ENCODE data around the gene RSPO4.

DNA sequence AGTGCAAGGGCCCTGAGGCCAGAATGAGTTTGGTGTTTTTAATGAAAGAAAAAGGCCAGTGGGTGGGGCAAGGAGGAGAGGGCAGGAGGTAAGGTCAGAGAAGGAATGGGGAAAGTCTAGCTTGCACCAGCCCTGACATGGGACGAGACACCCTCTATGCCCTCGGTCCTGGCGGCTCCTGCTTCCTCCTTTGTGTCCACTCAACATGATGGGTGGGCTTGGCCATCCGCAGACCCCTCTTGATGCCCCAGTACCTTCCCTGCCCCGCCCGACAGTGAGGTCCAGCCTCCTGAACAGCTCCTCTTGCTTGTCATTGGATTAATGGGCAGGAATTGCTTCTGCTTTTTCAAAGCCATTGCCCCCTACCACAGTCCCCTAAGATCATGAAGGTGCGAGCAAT is 52.4 kb downstream of the RSPO4 start:
- TF ChIP-seq POLR2A (IDR thresholded peaks at IDR 0.05) = no peak
- TF ChIP-seq, protein P1, sequence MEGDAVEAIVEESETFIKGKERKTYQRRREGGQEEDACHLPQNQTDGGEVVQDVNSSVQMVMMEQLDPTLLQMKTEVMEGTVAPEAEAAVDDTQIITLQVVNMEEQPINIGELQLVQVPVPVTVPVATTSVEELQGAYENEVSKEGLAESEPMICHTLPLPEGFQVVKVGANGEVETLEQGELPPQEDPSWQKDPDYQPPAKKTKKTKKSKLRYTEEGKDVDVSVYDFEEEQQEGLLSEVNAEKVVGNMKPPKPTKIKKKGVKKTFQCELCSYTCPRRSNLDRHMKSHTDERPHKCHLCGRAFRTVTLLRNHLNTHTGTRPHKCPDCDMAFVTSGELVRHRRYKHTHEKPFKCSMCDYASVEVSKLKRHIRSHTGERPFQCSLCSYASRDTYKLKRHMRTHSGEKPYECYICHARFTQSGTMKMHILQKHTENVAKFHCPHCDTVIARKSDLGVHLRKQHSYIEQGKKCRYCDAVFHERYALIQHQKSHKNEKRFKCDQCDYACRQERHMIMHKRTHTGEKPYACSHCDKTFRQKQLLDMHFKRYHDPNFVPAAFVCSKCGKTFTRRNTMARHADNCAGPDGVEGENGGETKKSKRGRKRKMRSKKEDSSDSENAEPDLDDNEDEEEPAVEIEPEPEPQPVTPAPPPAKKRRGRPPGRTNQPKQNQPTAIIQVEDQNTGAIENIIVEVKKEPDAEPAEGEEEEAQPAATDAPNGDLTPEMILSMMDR (IDR thresholded peaks at IDR 0.05) = no peak
